Stimulated activated naive CD4-positive, alpha-beta T cell treated with Interleukin-2 at 50 U/mL for 16 hours (primary cell): ENCODE results near the gene USP34.

Experiments
- DNase-seq: peaks from one replicate; lab custom pipeline; 2025; lab: John Stamatoyannopoulos, UW

The USP34 gene

GRCh38 chr2:61295981-61296380, 174.9 kb downstream of the USP34 start:
- DNase-seq = no peak

GRCh38 chr2:61291851-61292575, 178.9 kb downstream of the USP34 start:
- DNase-seq = no peak

DNA sequence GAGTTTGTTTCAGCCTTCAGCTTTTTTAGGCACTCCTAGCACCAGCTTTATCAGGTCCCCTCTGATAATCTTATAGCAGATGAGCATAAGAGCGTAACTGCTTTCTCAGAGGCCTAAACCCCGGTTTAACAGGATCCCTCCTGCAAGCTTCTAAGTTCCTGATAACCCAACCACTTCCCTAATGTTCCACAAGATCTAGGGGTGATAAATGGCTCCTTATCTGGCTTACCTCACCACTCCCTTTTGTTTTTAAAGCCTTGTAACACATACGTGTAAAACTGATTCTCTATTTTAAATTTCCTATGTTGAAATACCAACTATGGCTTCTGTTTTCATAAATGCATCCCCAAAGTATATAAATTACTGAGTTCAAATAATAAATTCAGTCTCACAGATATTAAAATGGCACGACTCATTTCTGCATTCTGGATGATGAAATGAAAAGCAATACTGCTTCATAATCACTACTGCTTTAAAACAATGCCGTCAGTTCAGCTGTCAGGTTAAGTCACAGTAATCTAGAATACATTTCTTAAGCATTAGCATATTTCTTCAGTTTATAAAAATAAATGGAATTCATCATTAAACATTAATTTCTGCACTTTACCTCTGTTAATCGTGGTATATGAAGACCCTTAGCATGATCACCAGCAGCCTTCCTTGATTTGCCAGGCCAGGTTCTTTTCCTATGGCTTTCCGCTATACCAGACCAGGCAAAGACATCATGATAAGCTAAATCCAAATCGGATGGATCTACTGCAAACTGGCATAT, 182.6 kb downstream of the USP34 start:
- DNase-seq = no peak

GRCh38 chr2:61287254-61287653, 183.6 kb downstream of the USP34 start:
- no peak for DNase-seq

DNA sequence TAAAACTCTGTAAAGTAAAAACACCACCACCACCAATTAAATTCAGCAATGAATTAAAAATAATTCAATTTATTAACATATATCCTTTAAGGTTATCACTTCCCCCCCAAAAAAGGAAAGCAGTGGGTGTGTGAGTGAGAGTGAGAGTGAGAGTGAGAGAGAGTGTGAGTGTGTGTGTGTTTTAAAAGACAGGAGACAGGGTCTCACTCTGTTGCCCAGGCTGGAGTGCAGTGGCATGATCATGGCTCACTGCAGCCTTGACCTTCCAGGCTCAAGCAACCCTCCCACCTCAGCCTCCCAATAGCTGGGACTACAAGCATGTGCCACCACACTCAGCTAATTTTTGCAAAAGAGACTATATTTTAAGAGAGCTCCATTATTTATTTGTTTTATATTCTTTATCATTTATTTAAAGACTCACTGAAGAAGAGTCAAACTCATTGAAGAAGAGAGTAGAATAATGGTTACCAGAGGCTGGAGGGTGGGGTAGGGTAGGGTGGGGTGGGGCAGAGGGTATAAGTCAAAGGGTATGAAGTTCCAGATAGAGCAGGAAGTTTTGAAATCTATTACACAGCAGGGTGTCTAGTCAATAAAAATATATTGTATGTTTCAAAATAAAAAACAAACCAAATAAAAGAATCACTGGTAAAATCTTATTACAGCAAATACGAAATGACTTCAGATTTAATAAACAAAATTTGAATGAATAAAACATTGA, 187.3 kb downstream of the USP34 start:
- no peak for DNase-seq

- DNase-seq = no peak
Observed at GRCh38 chr2:61282104-61282590, 188.7 kb downstream of the USP34 start.

DNA sequence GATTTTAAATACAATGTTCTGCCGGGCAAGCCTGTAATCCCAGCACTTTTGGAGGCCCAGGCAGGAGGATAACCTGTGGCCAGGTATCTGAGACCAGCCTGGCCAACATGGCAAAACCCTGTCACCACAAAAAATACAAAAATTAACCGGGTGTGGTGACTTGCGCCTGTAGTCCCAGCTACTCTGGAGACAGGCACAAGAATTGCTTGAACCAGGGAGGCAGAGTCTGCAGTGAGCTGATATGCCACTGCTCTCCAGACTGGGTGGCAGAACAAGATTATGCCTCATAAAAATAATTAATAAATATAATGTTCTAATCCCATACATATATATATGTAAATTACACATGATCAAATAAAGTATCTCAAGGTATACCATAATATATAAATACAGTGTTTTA, 189.6 kb downstream of the USP34 start:
- DNase-seq = no peak

GRCh38 chr2:61277756-61278155, 193.1 kb downstream of the USP34 start:
- DNase-seq = no peak

- no peak for DNase-seq
Observed at GRCh38 chr2:61275575-61276184, 195.2 kb downstream of the USP34 start.

DNA sequence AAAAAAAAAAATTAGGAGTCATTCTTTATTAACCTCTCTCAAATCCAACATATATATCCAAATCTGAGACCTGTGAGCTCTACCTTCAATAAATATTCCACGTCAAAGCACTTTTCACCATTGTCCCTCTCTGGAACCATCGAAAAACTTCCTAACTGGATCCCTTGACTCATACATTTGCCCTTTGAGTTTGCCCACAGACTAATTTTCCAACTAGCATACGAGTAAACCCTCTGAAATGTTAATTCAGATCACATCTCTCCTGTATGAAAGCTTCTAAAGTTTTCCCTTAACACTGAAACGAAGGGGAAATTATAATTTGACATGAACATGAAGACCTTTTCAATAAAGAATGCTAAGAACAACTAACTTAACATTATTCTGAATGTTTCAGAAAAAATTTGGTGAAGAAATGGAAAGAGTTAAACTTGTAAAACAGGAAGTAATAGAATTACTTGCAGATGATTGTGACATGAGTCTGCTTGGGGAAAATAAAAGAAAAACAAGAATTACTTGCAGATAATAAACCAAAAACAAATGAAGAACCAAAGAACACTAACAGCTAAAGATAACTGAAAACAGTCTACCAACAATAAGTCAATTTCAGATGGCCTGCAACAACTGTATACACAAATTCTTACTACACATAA, 198.3 kb downstream of the USP34 start:
- no peak for DNase-seq

DNA sequence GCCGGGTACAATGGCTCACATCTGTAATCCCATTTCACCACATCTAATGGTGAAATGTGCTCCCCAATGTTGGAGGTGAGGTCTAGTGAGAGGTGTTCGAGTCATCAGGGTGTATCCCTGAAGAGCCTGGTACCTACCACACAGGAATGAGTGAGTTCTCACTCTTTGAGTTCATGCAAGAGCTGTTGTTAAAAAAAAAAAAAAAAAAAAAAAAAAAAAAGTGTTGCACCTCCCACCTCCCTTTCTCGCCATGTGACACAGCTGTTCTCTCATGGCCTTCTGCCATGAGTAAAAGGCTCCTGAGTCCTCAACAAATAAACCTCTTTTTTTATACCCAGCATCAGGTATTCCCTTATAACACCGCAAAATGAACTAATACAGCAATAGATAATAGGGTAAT, 202.6 kb downstream of the USP34 start:
- no peak for DNase-seq

DNA sequence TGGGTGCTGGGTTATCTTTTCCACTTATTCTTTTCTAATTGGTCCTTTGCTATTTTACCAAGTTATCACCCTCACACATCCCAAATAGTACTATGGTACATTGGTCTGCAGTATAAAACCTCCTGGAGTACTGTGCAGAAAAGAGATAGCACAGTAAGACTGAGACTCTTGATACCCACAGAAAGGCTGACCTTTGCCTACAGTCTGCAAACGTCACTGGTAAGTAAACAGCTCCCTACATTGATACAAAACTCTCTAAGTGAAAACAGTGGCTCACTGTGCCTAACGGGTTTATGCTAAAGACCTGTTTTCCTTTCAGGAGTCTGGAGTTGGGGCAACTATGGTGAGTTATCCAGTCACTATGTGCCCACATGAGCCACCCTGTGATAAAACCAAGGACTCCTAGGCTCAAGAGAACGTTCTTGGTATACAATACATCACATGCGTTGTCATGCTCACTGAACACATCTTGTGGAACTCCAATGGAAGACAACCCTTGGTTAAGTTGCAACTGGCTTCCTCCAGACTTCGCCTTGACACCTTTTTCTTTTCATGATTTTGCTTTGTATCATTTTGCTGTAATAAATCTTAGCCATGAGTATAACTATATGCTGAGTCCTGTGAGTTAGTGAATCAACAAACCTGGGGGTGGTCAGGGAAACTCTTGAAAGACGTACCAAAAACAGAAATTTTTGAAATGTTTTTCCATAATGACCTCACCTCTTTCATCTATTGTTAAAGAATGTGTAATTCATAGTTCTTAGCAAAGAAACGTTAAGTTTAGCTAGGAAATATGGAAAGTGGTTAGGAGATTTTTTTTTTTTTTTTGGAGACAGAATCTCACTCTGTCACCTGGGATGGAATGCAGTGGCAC, 204.0 kb downstream of the USP34 start:
- no peak for DNase-seq

GRCh38 chr2:61263830-61264229, 207.1 kb downstream of the USP34 start:
- no peak for DNase-seq

- no peak for DNase-seq
Observed at GRCh38 chr2:61262699-61263098, 208.2 kb downstream of the USP34 start.

- DNase-seq = no peak
Observed at GRCh38 chr2:61257446-61257845, 213.4 kb downstream of the USP34 start.

- DNase-seq = no peak
Observed at GRCh38 chr2:61255580-61256437, 215.1 kb downstream of the USP34 start.

DNA sequence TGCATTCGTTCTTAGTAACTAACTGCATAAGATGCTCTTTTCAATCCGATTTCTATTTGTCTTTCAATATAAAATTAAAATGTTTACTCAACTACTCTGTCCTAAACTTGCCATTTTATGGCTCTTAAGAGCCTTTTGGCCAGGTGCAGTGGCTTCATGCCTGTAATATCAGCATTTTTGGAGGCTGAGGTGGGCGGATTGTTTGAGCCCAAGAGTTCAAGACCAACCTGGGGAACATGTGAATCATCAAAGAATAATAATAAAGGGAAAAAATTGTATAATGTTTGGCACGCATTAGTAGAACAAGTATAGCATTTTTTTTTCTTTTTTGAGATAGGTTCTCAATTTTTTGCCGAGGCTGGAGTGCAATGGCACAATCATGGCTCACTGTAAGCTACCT, 216.4 kb downstream of the USP34 start:
- no peak for DNase-seq

GRCh38 chr2:61253136-61253535, 217.8 kb downstream of the USP34 start:
- no peak for DNase-seq

DNA sequence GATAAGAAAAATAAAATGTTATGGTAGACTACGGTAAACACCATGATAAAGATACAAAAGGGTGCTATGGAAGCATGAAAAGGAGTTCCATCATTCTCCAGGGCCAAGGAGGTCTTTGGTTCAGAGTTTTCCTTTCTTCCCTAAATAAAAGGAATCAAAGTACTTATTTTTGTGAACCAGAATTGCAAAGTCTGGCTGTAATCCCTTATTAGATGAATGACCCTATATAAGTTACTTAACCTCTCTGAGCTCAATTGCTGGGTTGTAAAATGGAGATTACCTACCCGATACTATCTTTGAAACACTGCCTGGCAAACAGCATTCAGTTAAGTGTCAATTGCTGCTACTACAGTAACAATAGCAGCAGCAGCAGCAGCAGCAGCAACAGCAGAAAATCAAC, 218.9 kb downstream of the USP34 start:
- no peak for DNase-seq

DNA sequence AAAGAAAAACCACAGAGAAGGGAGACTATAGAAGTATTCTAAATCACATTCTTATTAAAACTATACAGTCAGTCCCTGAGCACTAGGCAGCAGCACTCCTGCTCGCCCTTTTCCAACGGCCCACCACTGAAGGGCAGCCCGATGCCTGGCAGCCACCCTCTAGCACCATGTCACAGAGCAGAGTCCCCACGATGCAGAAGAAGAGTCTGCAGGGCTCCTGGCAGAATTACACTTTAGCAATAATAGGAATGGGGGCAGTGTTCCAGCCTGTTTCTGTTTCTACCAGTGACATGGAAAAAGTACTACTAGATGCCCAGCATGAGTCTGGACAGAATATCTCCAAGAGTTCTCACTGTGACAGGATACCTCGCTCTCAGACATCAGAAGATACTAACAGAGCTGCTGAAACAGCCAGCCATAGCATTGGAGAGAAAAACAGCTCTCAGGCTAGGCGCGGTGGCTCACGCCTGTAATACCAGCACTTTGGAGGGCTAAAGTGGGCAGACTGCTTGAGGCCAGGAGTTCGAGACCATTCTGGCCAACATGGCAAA, 221.3 kb downstream of the USP34 start:
- DNase-seq = no peak
